Myocyte (in vitro differentiated cells): ENCODE measurements around the gene GKN1. TPM values are rescaled to one million over a fixed set of nuclear protein-coding genes. Genes with fewer than 3 reads are reported as not detected.

Experiments used
- DNase-seq: peaks from one replicate; pipeline ENCODE4 v3.0.0-alpha.2; 2012; ENCODE audit warnings: low read depth
- total RNA-seq: library from RNA; depleted of rRNA; stranded (reverse); fragments of >200 nt; gene quantifications from 2 replicates; pipeline ENCODE4 v1.2.3, GENCODE V29; 2014

The GKN1 gene
- total RNA-seq, 1 donor from 2014 or later, result not detected

- DNase-seq, result no peak
These were observed 32.7 kb downstream of the GKN1 start for GRCh38 chr2:69007169-69007568.

GRCh38 chr2:69007603-69008002, 33.2 kb downstream of the GKN1 start:
- no peak for DNase-seq

- no peak for DNase-seq
These were observed 36.2 kb downstream of the GKN1 start for GRCh38 chr2:69010437-69011194.

- DNase-seq, result no peak
These were observed 37.2 kb downstream of the GKN1 start for GRCh38 chr2:69011611-69012157.

- peak; percentile 85 for DNase-seq
These were observed 38.1 kb downstream of the GKN1 start for GRCh38 chr2:69012310-69013141.

- DNase-seq, result peak; percentile 92
These were observed 38.9 kb downstream of the GKN1 start, which contains the start of gene ANTXR1 for GRCh38 chr2:69013142-69013839. Gene ANTXR1 (plus strand): TSS chr2:69013179. CDS start chr2:69013500, 321 bp downstream.

- peak; percentile 67 for DNase-seq
These were observed 39.7 kb downstream of the GKN1 start for GRCh38 chr2:69013840-69014821.

- DNase-seq, result peak; percentile 75
These were observed 42.6 kb downstream of the GKN1 start for GRCh38 chr2:69017080-69017479.

- peak; percentile 66 for DNase-seq
These were observed 43.4 kb downstream of the GKN1 start for GRCh38 chr2:69017835-69018234.

- no peak for DNase-seq
These were observed 44.3 kb downstream of the GKN1 start for GRCh38 chr2:69018678-69019095.

GRCh38 chr2:69020496-69021426, 46.3 kb downstream of the GKN1 start:
- no peak for DNase-seq

GRCh38 chr2:69021727-69022126, 47.3 kb downstream of the GKN1 start:
- DNase-seq, result no peak

- no peak for DNase-seq
These were observed 48.1 kb downstream of the GKN1 start for GRCh38 chr2:69022548-69022947.

GRCh38 chr2:69023236-69023635, 48.8 kb downstream of the GKN1 start:
- no peak for DNase-seq

GRCh38 chr2:69026026-69026425, 51.6 kb downstream of the GKN1 start:
- peak; percentile 57 for DNase-seq

- no peak for DNase-seq
These were observed 52.4 kb downstream of the GKN1 start for GRCh38 chr2:69026691-69027459.
